GM18517 (cell line): ENCODE measurements around the gene YES1.
"Not testable (repeated sequence)": the region's sequence is repeated elsewhere in the genome, so short reads cannot be mapped to it uniquely, and the experiment has no call there.

Source experiments
- ATAC-seq: cut with Tn5 transposase; IDR thresholded peaks from one replicate; pipeline ENCODE4 v1.9.1; 2021; ENCODE audit warnings: mild to moderate bottlenecking, moderate library complexity; ENCODE audit not compliant: unreplicated experiment

Gene YES1

DNA sequence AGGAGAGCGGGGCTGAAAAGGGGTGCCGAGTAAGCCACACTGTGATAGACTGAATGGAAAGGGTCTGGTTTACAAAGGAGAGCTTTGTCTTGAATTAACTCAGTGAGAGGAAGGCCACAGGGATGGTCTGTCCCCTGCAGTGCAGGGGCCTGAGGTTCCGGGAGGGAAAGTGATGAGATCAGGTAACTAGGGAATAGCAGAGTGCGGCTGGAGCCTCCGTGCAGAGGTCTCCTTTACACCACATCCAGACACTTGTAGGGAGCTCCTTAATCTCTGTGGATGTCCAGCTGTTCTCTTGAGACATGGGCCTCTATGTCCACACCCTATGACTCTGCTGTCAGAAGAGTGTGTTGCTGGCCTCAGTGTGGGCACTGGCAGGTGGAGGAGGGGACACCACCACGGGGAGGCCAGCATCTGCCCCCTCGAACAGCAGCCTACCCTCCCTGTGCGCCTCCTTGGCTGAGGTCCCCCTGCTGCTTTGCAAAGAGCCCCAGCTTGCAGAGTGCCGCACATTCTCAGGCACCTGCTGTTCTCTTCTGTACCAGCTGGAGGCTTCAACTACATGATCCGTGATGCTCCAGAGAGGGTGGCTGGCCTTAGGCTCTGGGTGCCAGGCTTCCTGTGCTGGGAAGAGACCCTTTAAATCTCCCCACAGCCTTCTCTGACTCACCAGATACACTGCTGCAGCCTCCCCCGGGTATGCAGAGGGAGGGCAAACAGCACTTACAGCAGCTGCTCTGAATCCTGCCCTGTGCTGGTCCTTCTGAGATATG lies 125.5 kb downstream of the YES1 start:
- no peak for ATAC-seq

DNA sequence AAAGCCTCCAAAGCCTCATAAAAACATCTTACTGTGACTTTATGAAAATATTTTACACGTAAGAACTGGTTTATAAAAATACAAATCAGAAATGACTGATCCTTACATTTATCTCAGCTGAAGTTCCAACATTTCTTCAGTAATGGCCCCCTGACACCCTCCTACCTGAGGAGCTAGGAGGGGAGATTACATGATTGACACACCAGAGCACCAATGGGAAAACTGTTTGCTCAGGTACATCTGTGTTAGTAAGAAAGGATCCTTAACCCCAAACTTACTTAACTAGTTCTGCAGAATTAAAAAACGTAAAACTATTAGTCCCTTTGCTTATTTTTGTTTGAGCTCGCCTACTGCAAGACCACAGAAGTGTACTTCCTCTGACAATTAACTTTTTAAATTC lies 126.6 kb downstream of the YES1 start:
- ATAC-seq = no peak

DNA sequence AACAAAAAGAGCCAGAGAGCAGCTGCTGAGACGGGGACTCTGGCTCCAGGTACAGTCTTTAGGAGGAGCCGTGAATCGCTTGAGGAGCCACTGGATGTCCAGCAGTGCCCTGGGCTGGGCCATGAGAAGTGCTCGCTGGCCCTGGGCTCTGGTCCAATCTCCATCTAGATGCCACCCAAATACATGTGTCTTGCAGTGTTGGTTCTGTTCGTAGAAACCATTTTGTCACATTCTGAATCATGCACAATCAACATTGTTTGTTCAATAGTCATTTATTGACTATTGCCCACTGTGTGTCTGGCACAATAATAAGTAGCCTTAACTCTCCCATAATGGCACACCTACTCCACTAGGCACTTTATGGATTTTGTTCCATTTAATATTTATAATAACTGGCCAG lies 128.5 kb downstream of the YES1 start:
- no peak for ATAC-seq

DNA sequence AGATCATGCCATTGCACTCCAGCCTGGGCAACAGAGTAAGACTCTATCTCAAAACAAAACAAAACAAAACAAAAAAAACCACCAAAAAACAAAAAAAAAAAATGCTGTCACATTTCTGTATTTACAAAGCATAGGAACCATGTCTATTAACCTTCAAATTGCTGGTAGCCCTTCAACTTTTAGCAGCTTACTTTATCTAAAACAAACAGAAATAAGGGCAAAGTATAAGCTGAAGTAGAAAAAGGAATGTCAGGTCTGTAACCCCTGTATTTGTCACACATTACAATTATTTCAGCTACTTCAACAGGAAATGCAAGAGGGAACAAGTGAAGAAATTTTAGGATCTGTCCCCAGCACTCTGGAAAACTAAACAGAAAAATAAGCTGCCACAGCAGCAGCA lies 129.2 kb downstream of the YES1 start:
- no peak for ATAC-seq

DNA sequence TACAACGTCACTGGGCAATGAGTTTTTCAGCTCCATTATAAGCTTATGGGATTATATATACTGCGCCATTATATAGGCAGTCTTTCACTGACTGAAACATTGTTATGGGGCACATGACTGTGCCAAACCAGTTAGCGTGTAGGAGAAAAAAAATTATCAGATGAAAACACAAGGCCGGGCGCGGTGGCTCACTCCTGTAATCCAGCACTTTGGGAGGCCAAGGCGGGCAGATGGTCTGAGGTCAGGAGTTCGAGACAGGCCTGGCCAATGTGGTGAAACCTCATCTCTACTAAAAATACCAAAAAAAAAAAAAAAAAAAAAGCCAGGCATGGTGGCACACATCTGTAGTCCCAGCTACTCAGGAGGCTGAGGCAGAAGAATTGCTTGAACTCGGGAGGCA lies 129.6 kb downstream of the YES1 start:
- not testable (repeated sequence) for ATAC-seq

DNA sequence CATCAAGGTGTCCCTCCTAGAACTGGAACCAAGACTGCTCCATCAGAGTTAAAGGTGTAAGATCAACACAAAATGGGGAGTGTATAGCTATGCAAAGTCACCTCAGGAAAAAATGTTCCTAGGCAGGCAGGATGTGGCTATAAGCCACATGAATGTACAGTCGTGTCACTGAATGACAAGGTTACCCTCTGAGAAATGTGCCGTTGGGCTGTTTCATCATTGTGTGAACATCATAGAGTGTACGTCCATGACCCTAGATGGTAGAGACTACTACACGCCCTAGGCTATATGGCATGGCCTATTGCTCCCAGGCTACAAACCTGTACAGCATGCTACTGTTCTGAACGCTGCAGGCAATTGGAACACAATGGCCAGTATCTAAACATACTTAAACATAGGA lies 130.1 kb downstream of the YES1 start:
- ATAC-seq = no peak

DNA sequence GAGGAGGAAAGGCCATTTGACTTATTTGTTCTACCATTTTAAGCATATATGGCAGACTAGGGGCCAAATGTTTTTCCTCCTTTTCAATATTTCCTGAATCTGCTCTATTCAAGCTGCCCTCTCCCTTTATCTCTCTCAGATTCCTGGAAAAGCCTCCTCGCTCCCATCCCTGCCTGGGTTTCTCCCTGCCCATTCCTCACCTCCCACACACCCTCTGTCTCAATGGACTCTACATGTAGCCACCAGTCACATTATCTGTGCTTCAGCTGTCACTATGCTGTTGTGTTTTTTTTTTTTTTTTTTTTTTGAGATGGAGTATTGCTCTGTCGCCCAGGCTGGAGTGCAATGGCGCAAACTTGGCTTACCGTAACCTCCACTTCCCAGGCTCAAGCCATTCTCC lies 131.7 kb downstream of the YES1 start:
- ATAC-seq = no peak

DNA sequence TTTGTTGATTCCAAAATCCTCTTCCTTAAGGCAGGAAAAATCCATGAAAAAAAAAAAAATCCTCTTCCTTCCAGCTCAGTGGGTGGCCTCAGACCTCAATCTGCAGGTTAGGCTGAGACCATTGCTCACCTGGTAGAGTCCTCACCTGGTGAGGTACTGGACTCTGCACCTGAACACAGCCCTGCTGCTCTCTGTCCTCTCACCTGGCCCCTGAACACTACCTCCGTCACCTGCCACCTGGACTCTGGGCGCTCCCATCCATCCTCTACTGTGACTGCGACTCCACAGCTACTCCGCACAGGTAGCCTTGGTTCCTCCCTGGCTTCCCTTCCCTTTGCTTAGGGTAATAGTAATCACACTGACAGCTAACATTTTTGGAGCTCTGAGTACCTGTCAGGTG lies 132.5 kb downstream of the YES1 start:
- ATAC-seq = no peak

DNA sequence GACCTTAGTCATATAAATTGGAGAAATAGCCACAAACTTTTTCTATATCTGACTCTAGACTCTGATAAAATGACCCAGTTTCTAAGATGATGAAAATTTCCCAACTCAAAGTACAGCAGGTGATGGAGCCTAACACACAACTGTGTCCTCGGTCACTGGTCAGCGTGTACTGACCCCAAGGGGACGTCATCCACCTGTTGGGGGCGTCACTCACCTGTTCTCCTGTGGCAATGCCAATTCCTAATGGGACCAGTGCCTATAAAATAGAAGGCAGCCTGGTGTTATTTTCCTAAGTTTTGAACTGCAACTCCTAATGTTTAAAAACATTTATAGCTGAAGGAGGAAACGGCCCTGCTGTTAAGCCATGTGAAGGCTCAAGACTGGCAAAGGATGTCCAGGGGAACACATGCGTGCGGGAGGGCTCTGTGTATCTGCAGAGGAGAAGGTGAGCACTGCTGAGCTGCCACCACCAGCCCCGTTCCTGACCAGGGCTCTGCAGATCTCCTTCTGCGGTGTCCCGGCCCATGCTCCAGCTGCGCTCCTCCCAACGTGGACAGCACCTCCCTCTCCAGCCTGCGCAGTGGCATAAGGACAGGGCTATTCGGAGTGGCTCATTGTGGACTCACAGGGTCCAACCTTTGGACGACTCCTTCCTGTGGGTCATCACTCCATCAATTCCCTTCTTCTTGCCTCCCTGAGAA lies 133.4 kb downstream of the YES1 start:
- ATAC-seq = no peak

DNA sequence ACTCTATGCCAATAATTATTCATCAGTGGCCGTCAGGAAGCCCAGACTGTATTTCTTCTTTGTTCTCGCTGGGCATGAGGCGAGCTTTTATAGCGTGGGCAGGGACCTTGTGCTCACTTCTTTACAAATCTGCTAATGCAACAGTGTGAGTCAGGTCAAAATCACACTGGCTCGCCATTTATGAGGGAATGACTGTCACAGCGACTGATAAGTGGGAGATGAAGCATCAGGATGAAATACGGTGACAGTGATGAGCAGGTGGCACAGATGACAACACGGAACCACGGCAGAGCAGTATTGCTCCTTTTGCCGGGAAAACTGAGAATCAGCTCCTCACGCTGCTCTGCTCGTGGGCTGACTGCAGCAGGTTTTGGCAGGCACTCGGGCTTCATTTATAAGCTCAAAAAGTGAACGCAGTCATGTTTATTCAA lies 134.1 kb downstream of the YES1 start:
- ATAC-seq = no peak

DNA sequence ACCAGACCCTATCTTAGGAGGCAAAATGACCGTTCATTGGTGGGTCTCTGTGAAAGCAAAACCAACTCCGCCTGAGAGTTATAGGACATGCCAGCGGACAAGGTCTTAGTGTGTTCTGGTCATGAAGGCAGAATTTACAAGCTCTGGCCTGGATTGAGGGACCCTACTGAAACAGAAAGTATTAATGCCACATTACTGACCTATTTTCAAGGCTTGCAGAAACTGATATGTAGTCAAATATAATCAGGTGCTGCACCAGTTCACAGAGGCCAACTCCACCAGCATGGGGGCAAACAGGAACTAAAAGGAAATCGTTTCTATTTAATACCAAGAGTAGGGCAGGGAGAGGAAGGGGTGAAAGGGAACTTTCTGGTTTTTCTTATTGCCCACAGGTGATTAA lies 134.9 kb downstream of the YES1 start:
- ATAC-seq = peak; percentile 62

DNA sequence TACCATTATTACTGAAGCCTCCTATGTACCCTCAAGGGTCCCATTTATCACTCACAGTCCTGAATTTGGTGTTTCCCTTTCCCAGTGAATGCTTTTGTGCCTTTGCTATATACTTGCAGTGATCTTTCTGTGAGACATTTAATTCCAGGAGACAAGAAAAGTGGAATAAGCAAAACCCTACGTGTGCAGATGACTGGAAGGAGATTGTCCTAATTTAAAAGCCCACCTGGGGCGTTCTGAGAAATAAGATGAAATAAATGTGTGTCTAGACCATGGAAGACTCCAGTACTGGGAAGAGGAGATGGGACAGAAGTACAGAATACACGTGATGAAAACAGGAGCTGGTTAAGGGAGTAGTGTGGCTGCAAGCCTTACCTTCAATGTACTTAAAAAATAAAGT lies 135.3 kb downstream of the YES1 start:
- no peak for ATAC-seq

DNA sequence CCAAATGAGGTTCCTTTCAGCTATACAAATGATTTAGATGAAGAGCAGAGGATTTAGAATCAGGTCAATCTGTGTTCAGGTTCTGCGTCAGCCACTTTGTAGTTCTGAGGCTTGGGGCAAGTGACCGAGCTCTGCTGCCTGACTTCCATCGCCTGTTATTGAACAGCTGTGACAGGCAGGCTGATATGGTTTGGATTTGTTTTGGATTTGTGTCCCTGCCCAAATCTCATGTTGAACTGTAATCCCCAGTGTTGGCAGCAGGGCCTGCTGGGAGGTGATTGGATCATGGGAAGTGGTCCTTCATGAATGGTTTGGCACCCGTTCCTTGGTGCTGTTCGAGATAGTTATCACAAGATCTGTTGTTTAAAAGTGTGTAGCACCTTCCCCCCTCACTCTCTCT lies 136.0 kb downstream of the YES1 start:
- ATAC-seq = no peak

DNA sequence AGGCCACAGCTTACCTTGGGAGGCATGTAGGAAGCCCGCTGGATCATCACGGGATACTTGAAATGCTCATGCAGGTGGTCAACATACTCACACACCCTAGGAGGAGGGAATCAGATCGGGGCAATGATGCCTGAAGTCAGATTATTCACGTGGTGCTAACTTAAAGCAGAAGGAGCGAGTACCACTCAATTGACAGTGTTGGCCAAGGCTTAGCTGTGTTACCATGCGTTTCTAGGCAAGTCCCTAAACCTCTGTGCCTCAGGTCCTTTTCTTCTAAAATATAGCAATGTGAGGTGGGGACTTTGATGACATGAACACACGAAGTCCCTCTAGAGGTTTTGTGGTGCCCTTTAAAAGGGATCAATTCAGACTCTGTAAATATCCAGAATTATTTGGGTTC lies 136.7 kb downstream of the YES1 start:
- no peak for ATAC-seq

DNA sequence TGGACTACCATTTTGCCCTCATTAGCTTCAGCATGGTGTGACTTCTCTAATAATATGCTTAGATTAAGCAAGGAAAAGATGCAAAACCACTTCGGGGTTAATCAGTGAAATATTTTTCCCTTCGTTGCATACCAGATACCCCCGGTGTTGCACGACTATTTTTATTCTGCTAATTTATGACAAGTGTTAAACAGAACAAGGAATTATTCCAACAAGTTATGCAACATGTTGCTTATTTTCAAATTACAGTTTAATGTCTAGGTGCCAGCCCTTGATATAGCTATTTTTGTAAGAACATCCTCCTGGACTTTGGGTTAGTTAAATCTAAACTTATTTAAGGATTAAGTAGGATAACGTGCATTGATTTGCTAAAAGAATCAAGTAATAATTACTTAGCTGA lies 138.3 kb downstream of the YES1 start:
- ATAC-seq = no peak

DNA sequence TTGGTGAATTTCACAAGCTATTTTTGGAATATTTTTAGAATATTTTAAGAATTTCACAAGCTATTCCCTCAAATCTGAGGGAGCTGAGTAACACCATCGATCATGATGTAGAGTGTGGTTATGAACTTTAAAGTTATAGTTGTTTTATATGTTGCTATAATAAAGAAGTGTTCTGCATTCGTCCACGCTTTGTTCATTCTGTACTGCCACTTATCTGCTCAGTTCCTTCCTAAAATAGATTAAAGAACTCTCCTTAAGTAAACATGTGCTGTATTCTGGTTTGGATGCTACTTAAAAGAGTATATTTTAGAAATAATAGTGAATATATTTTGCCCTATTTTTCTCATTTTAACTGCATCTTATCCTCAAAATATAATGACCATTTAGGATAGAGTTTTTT lies 138.7 kb downstream of the YES1 start:
- no peak for ATAC-seq
